A673 (cell line): ENCODE results near the gene EFCAB6. TPM values are rescaled to one million over a fixed set of nuclear protein-coding genes. Genes with fewer than 3 reads are reported as not detected.

Experiments used
- BruUV-seq: library from RNA; stranded (reverse); fragments of 400-500 nt; replicated peaks from 2 replicates; lab custom pipeline; 2021; lab: Mats Ljungman, UMichigan
- CTCF ChIA-PET: fragments of 300-600 bp; sonication (Branson Sonifier 250); formaldehyde crosslinking; loops from one replicate; lab custom pipeline; 2022; ENCODE audit warnings: antibody characterized with exemption; lab: Charles Lee
- POLR2A ChIA-PET: fragments of 300-600 bp; sonication (Branson Sonifier 250); formaldehyde crosslinking; loops from one replicate; lab custom pipeline; 2022; ENCODE audit warnings: antibody characterized with exemption; ENCODE audit not compliant: low non-redundant PET; lab: Charles Lee
- DNase-seq: peaks from one replicate; pipeline ENCODE4 v3.0.0-alpha.2; 2015; ENCODE audit warnings: low spot score
- H3K27ac ChIP-seq: fragments of 200-600 bp; sonication (generic); 2 replicates; pipeline ENCODE4 v1.5.1; 2016; ENCODE audit warnings: mixed run types, low read depth, mild to moderate bottlenecking, mixed read lengths, antibody characterized with exemption, low read length; ENCODE audit not compliant: poor library complexity, severe bottlenecking
- H3K27me3 ChIP-seq: fragments of 200-600 bp; sonication (generic); replicated peaks from 2 replicates; pipeline ENCODE4 v1.6.1; 2017; ENCODE audit warnings: mixed run types, low read depth, mild to moderate bottlenecking, mixed read lengths, antibody characterized with exemption, low read length; ENCODE audit not compliant: insufficient read depth, poor library complexity
- H3K36me3 ChIP-seq: fragments of 200-600 bp; sonication (generic); 2 replicates; pipeline ENCODE4 v1.6.1; 2016; ENCODE audit warnings: mixed run types, mild to moderate bottlenecking, mixed read lengths, antibody characterized with exemption, low read length; ENCODE audit not compliant: insufficient read depth, poor library complexity, severe bottlenecking
- H3K4me1 ChIP-seq: fragments of 200-600 bp; sonication (generic); 2 replicates; pipeline ENCODE4 v1.6.1; 2017; ENCODE audit warnings: mixed run types, mild to moderate bottlenecking, mixed read lengths, antibody characterized with exemption, low read length; ENCODE audit not compliant: insufficient read depth, poor library complexity, severe bottlenecking
- H3K4me3 ChIP-seq: fragments of 200-600 bp; sonication (generic); 2 replicates; pipeline ENCODE4 v1.5.1; 2016; ENCODE audit warnings: low read depth, mixed run types, mild to moderate bottlenecking, mixed read lengths, low read length; ENCODE audit not compliant: poor library complexity, severe bottlenecking
- H3K9me3 ChIP-seq: fragments of 200-600 bp; sonication (generic); 2 replicates; pipeline ENCODE4 v1.6.1; 2016; ENCODE audit warnings: mixed run types, low read depth, mild to moderate bottlenecking, mixed read lengths, antibody characterized with exemption, low read length; ENCODE audit not compliant: poor library complexity, severe bottlenecking
- CTCF ChIP-seq: fragments of 300-800, 200-600 bp; sonication (generic); conservative IDR thresholded peaks from 2 replicates; pipeline ENCODE4 v1.5.1; 2017; ENCODE audit warnings: low read depth, mild to moderate bottlenecking, antibody characterized with exemption, low read length, moderate library complexity, mixed read lengths
- EZH2 ChIP-seq: fragments of 200-600 bp; sonication (generic); IDR thresholded peaks from 2 replicates; pipeline ENCODE4 v1.6.1; 2017; ENCODE audit warnings: borderline replicate concordance, low read depth, mild to moderate bottlenecking, mixed read lengths, antibody characterized with exemption, low read length; ENCODE audit not compliant: poor library complexity, severe bottlenecking
- intact Hi-C: fragments of 100-400 bp; cut with micrococcal nuclease; formaldehyde crosslinking; loops from one replicate; pipeline ENCODE4 v1.10.0; 2022; ENCODE audit not compliant: unreplicated experiment
- total RNA-seq: library from RNA; stranded (reverse); gene quantifications from 2 replicates; pipeline ENCODE4 v1.2.3, GENCODE V29; 2021

Gene EFCAB6
- total RNA-seq, 1 experiment from 2014 or later, result 0.41 TPM

- Histone ChIP-seq H3K36me3 (no peaks in the 10 kb centered on the region), H3K27ac (no peak overlapping the region), H3K27me3 (peaks cover 15% of the 10 kb centered on the region), H3K9me3 (peaks cover 14% of the 10 kb centered on the region), H3K4me3 (no peak overlapping the region), H3K4me1 (no peaks in the 10 kb centered on the region)
- intact Hi-C loops, result no loop called here
- BruUV-seq, result no TSS peak
- ChIA-PET POLR2A (no interaction called here), CTCF (no interaction called here)
- no peak for DNase-seq
- TF ChIP-seq CTCF (no peak), EZH2 (no peak)
Observed at GRCh38 chr22:43706151-43706550, 106.0 kb downstream of the EFCAB6 start.

GRCh38 chr22:43704051-43704450 lies 108.1 kb downstream of the EFCAB6 start:
- Histone ChIP-seq H3K36me3 (no peaks in the 10 kb centered on the region), H3K9me3 (peaks cover 14% of the 10 kb centered on the region), H3K27me3 (peaks cover under 1% of the 10 kb centered on the region), H3K27ac (no peak overlapping the region), H3K4me1 (no peaks in the 10 kb centered on the region), H3K4me3 (no peak overlapping the region)
- ChIA-PET POLR2A (no interaction called here), CTCF (no interaction called here)
- DNase-seq, result no peak
- no TSS peak for BruUV-seq
- intact Hi-C loops, result no loop called here
- TF ChIP-seq EZH2 (no peak), CTCF (no peak)

GRCh38 chr22:43698403-43698802 lies 113.7 kb downstream of the EFCAB6 start:
- TF ChIP-seq CTCF (no peak), EZH2 (no peak)
- Histone ChIP-seq H3K9me3 (no peaks in the 10 kb centered on the region), H3K4me3 (no peak overlapping the region), H3K27ac (no peak overlapping the region), H3K27me3 (peaks cover 18% of the 10 kb centered on the region), H3K36me3 (no peaks in the 10 kb centered on the region), H3K4me1 (no peaks in the 10 kb centered on the region)
- POLR2A ChIA-PET, result interaction anchor here (0.6 kb wide), 1 partner anchor 151 kb away, joined by 8 read pairs; no protein-coding TSS in a partner anchor
- DNase-seq, result no peak
- intact Hi-C loops, result no loop called here
- BruUV-seq, result no TSS peak
- CTCF ChIA-PET, result no interaction called here
